HepG2 (cell line): ENCODE results near the gene APOC4. TPM values are rescaled to one million over a fixed set of nuclear protein-coding genes. Genes with fewer than 3 reads are reported as not detected.
A peak's percentile ranks its signal among the peaks of the same experiment; 100 is the strongest.

Experiments
- CHD2 ChIP-seq: IDR thresholded peaks from 2 replicates; pipeline ENCODE4 v1.6.1; 2011; ENCODE audit warnings: low read depth, low read length, improper control_type of control experiment
- DPF2 ChIP-seq: sonication (generic); formaldehyde crosslinking; IDR thresholded peaks from 2 replicates; pipeline ENCODE4 v1.4.0; 2020; ENCODE audit warnings: mild to moderate bottlenecking, low read depth, missing genetic modification reagents, borderline replicate concordance
- ELF1 ChIP-seq: sonication (generic); formaldehyde crosslinking; IDR thresholded peaks from 2 replicates; pipeline ENCODE4 v1.4.0; 2020; ENCODE audit warnings: missing genetic modification reagents
- GATA4 ChIP-seq: sonication (generic); IDR thresholded peaks from 2 replicates; pipeline ENCODE4 v1.6.1; 2016; ENCODE audit warnings: antibody characterized with exemption, low read depth, borderline replicate concordance
- HDAC2 ChIP-seq: sonication (generic); formaldehyde crosslinking; IDR thresholded peaks from 2 replicates; pipeline ENCODE4 v1.4.0; 2020; ENCODE audit warnings: missing genetic modification reagents
- KAT7 ChIP-seq: IDR thresholded peaks from 2 replicates; pipeline ENCODE4 v1.6.1; 2018; ENCODE audit warnings: borderline replicate concordance, missing compliant biosample characterization
- KDM1A ChIP-seq: IDR thresholded peaks from 2 replicates; pipeline ENCODE4 v1.6.1; 2016; ENCODE audit warnings: missing compliant biosample characterization
- KDM6A ChIP-seq: IDR thresholded peaks from 2 replicates; pipeline ENCODE4 v1.6.1; 2016; ENCODE audit warnings: low read depth
- MED8 ChIP-seq: sonication (generic); formaldehyde crosslinking; IDR thresholded peaks from 2 replicates; pipeline ENCODE4 v1.8.1; 2023; ENCODE audit warnings: mild to moderate bottlenecking, missing genetic modification reagents; ENCODE audit not compliant: insufficient replicate concordance
- NR0B2 ChIP-seq: sonication (generic); formaldehyde crosslinking; IDR thresholded peaks from 2 replicates; pipeline ENCODE4 v1.4.0; 2020; ENCODE audit warnings: mild to moderate bottlenecking, missing genetic modification reagents
- NR1H2 ChIP-seq: sonication (generic); formaldehyde crosslinking; IDR thresholded peaks from 2 replicates; pipeline ENCODE4 v1.8.1; 2022; ENCODE audit warnings: low read depth, missing genetic modification reagents, borderline replicate concordance
- RAD21 ChIP-seq: fragments of 450-650 bp; formaldehyde crosslinking; IDR thresholded peaks from 2 replicates; pipeline ENCODE4 v1.5.0; 2020; ENCODE audit warnings: mild to moderate bottlenecking
- RFXAP ChIP-seq: sonication (generic); formaldehyde crosslinking; IDR thresholded peaks from 2 replicates; pipeline ENCODE4 v1.4.0; 2020; ENCODE audit warnings: missing genetic modification reagents, borderline replicate concordance
- SMYD3 ChIP-seq: sonication (generic); formaldehyde crosslinking; IDR thresholded peaks from 2 replicates; pipeline ENCODE4 v1.8.1; 2023; ENCODE audit warnings: mild to moderate bottlenecking, missing genetic modification reagents
- SP2 ChIP-seq: sonication (generic); formaldehyde crosslinking; IDR thresholded peaks from 2 replicates; pipeline ENCODE4 v1.5.1; 2020; ENCODE audit warnings: mild to moderate bottlenecking, missing genetic modification reagents
- THAP7 ChIP-seq: sonication (generic); formaldehyde crosslinking; IDR thresholded peaks from 2 replicates; pipeline ENCODE4 v1.8.1; 2023; ENCODE audit warnings: mild to moderate bottlenecking, missing genetic modification reagents
- ZEB1 ChIP-seq: IDR thresholded peaks from 2 replicates; pipeline ENCODE4 v1.6.1; 2012; ENCODE audit warnings: mild to moderate bottlenecking, low read depth, inconsistent platforms; ENCODE audit not compliant: insufficient replicate concordance
- ZNF230 ChIP-seq: sonication (generic); formaldehyde crosslinking; IDR thresholded peaks from 2 replicates; pipeline ENCODE4 v1.4.0; 2020; ENCODE audit warnings: mild to moderate bottlenecking, missing genetic modification reagents
- ZNF280B ChIP-seq: sonication (generic); formaldehyde crosslinking; IDR thresholded peaks from 2 replicates; pipeline ENCODE4 v1.5.0; 2020; ENCODE audit warnings: missing genetic modification reagents, mild to moderate bottlenecking, borderline replicate concordance
- ZNF331 ChIP-seq: sonication (generic); formaldehyde crosslinking; IDR thresholded peaks from 2 replicates; pipeline ENCODE4 v1.4.0; 2020; ENCODE audit warnings: missing genetic modification reagents
- ZNF501 ChIP-seq: sonication (generic); formaldehyde crosslinking; IDR thresholded peaks from 2 replicates; pipeline ENCODE4 v1.5.1; 2020; ENCODE audit warnings: mild to moderate bottlenecking, moderate library complexity, missing genetic modification reagents
- ZNF570 ChIP-seq: sonication (generic); formaldehyde crosslinking; IDR thresholded peaks from 2 replicates; pipeline ENCODE4 v1.4.0; 2020; ENCODE audit warnings: mild to moderate bottlenecking, missing genetic modification reagents, borderline replicate concordance
- ZSCAN21 ChIP-seq: sonication (generic); formaldehyde crosslinking; IDR thresholded peaks from 2 replicates; pipeline ENCODE4 v1.8.0; 2022; ENCODE audit warnings: mild to moderate bottlenecking, missing genetic modification reagents, moderate library complexity, borderline replicate concordance
- polyA plus RNA-seq, 8 experiments: library from polyadenylated mRNA; depleted of rRNA in 3 of 8; stranded (reverse) in 7 of 8; unstranded in 1 of 8; fragments of >200 nt; fragmentation: Illumina TruSeq in 4 of 8; extraction: Trizol in 4 of 8; gene quantifications; 2 replicates each; pipeline versions ENCODE4 v1.2.1 to v1.2.3, GENCODE V29; 2011 to 2016; ENCODE audit warnings: low read depth in 4 of 8, missing spikeins in 1 of 8, mixed read lengths in 1 of 8; ENCODE audit not compliant: insufficient read depth in 1 of 8
- total RNA-seq, 5 experiments: library from RNA; depleted of rRNA; stranded (reverse); fragments of >200 nt; fragmentation: Illumina TruSeq; extraction: Trizol; gene quantifications; 2 replicates each; pipeline ENCODE4 v1.2.3, GENCODE V29; 2016; ENCODE audit warnings: low read depth in 1 of 5
- TF ChIP-seq, protein P1 (sequence below): sonication (generic); formaldehyde crosslinking; IDR thresholded peaks from 2 replicates; pipeline ENCODE4 v1.5.1; 2020; ENCODE audit warnings: mild to moderate bottlenecking, moderate library complexity, missing genetic modification reagents
- TF ChIP-seq, protein P2 (sequence below): sonication (generic); formaldehyde crosslinking; IDR thresholded peaks from 2 replicates; pipeline ENCODE4 v1.5.0; 2020; ENCODE audit warnings: missing genetic modification reagents

The APOC4 gene
- total and polyA plus RNA-seq, 2 of the 13 experiments (the other 11 are each of a cell fraction or from before 2014, with no cell fraction given) = 0.46 TPM; not detected in 1

DNA sequence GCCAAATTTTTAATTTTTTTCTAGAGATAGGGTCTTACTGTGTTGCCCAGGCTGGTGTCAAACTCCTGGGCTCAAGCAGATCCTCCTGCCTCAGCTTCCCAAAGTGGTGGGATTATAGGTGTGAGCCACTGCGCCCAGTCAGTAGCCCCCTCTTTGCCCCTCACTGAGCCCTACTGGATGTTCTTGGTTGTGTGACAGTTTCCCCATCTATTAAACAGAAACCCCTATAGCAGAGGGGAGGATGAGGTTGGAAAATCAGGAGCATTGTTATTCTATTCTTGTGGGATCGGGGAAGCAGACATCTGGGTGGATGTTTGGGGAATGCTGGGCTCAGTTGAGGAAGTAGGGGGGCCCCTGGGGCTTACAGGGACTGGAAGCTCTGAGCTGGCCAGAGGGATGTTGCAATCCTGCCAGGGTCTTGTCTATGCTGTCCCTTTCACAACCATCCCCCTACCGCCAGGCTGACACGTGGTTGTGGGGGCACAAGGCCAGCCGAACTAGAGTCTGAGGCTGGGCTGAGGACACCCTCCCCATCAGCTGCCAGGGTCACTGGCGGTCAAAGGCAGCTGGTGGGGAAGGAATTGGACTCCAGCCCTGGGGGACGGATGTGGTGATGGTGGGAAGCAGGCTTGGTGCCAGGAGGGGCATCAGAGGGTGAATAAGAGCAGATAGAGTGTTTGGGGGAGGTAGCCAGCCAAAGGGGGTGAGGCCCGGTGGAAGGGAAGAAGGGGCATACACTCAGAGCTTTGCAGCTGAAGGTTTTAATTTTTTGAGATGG, 16.7 kb upstream of the APOC4 start (continued):
- TF ChIP-seq, protein P1, sequence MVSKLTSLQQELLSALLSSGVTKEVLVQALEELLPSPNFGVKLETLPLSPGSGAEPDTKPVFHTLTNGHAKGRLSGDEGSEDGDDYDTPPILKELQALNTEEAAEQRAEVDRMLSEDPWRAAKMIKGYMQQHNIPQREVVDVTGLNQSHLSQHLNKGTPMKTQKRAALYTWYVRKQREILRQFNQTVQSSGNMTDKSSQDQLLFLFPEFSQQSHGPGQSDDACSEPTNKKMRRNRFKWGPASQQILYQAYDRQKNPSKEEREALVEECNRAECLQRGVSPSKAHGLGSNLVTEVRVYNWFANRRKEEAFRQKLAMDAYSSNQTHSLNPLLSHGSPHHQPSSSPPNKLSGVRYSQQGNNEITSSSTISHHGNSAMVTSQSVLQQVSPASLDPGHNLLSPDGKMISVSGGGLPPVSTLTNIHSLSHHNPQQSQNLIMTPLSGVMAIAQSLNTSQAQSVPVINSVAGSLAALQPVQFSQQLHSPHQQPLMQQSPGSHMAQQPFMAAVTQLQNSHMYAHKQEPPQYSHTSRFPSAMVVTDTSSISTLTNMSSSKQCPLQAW = peak; percentile 93
- peak; percentile 82 for TF ChIP-seq NR0B2 (CRISPR knock-in tag)
- TF ChIP-seq KDM1A (CRISPR knock-in tag) = 0 out of 2 replicates have a peak, but pooled peaks have one; percentile 47
- peak; percentile 97 for TF ChIP-seq ZNF331 (CRISPR knock-in tag)
- peak; percentile 67 for TF ChIP-seq KAT7
- TF ChIP-seq ZNF280B = peak; percentile 97
- peak; percentile 72 for TF ChIP-seq ELF1 (CRISPR knock-in tag)
- TF ChIP-seq CHD2 = peak; percentile 26; the same call in 1 of the 2 replicates
- TF ChIP-seq RFXAP (CRISPR knock-in tag) = peak; percentile 98
- peak; percentile 95 for TF ChIP-seq SMYD3
- TF ChIP-seq HDAC2 (CRISPR knock-in tag) = peak; percentile 98
- no peak for TF ChIP-seq ZEB1
- peak; percentile 73 for TF ChIP-seq ZNF501 (CRISPR knock-in tag)
- TF ChIP-seq GATA4 = peak; percentile 62; the same call in 1 of the 2 replicates
- TF ChIP-seq RAD21 = peak; percentile 55
- TF ChIP-seq DPF2 = peak; percentile 96
- TF ChIP-seq THAP7 = peak; percentile 69; the same call in 1 of the 2 replicates
- peak; percentile 100 for TF ChIP-seq NR1H2
- TF ChIP-seq MED8 (CRISPR knock-in tag) = peak; percentile 98
- TF ChIP-seq ZSCAN21 (CRISPR knock-in tag) = peak; percentile 85
- TF ChIP-seq KDM6A (CRISPR knock-in tag) = peak; percentile 98
- TF ChIP-seq SP2 = no peak
- 0 out of 2 replicates have a peak, but pooled peaks have one; percentile 58 for TF ChIP-seq ZNF230 (CRISPR knock-in tag)
- TF ChIP-seq, protein P2, sequence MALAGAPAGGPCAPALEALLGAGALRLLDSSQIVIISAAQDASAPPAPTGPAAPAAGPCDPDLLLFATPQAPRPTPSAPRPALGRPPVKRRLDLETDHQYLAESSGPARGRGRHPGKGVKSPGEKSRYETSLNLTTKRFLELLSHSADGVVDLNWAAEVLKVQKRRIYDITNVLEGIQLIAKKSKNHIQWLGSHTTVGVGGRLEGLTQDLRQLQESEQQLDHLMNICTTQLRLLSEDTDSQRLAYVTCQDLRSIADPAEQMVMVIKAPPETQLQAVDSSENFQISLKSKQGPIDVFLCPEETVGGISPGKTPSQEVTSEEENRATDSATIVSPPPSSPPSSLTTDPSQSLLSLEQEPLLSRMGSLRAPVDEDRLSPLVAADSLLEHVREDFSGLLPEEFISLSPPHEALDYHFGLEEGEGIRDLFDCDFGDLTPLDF (CRISPR knock-in tag) = peak; percentile 38; the same call in 1 of the 2 replicates
- TF ChIP-seq ZNF570 (CRISPR knock-in tag) = no peak
